B cell (primary cell): ENCODE measurements around the gene DCHS2. TPM values are rescaled to one million over a fixed set of nuclear protein-coding genes. Genes with fewer than 3 reads are reported as not detected.

Experiments used
- ATAC-seq: fragments of 200-7000 bp; cut with Tn5 transposase; one replicate; pipeline ENCODE4 v1.10.0; 2021; ENCODE audit warnings: low read depth, mild to moderate bottlenecking, moderate number of reproducible peaks, moderate library complexity
- CTCF ChIA-PET: fragments of 350-600 bp; sonication (Branson Sonifier 250); formaldehyde crosslinking; loops from one replicate; lab custom pipeline; 2021; ENCODE audit warnings: antibody characterized with exemption, inconsistent platforms; lab: Charles Lee
- POLR2A ChIA-PET: fragments of 350-600 bp; sonication (Branson Sonifier 250); formaldehyde crosslinking; loops from one replicate; lab custom pipeline; 2021; ENCODE audit warnings: antibody characterized with exemption; lab: Charles Lee
- DNase-seq: peaks from one replicate; pipeline ENCODE4 v3.0.0; 2013
- H2AFZ ChIP-seq: 2 replicates; pipeline ENCODE4 v1.6.1; 2012; ENCODE audit warnings: mild to moderate bottlenecking, low read depth, low read length; ENCODE audit not compliant: insufficient read depth, poor library complexity, severe bottlenecking
- H3K27ac ChIP-seq, 2 donors: 1 replicate in 1 of 2; 2 replicates in 1 of 2; pipeline ENCODE4 v1.5.1; 2012 to 2013; ENCODE audit warnings: low read length in 2 of 2, mild to moderate bottlenecking in 2 of 2, moderate library complexity in 1 of 2
- H3K27me3 ChIP-seq, 4 experiments: fragments of 200-600 bp in 1 of 4; sonication (generic) in 1 of 4; replicated peaks in 1 of 4; 1 replicate in 2 of 4; 2 replicates in 2 of 4; pipeline versions ENCODE4 v1.6.1 to v1.7.0; 2013 to 2016; ENCODE audit warnings: low read length in 3 of 4, mild to moderate bottlenecking in 2 of 4, mixed read lengths in 1 of 4, moderate library complexity in 1 of 4; ENCODE audit not compliant: insufficient read depth in 4 of 4, control insufficient read depth in 3 of 4; ENCODE audit errors: control extremely low read depth in 1 of 4
- H3K36me3 ChIP-seq, 2 experiments: replicated peaks in 1 of 2; 1 replicate in 1 of 2; 2 replicates in 1 of 2; pipeline versions ENCODE4 v1.6.1 to v1.7.1; 2013; ENCODE audit warnings: low read length in 1 of 2; ENCODE audit not compliant: insufficient read depth in 2 of 2, control insufficient read depth in 1 of 2; ENCODE audit errors: control extremely low read depth in 1 of 2, extremely low read depth in 1 of 2
- H3K4me1 ChIP-seq, 2 donors: fragments of 200-600 bp in 1 of 2; sonication (generic) in 1 of 2; 1 replicate in 1 of 2; 2 replicates in 1 of 2; pipeline versions ENCODE4 v1.5.1 to v1.6.1; 2013 to 2017; ENCODE audit warnings: low read length in 2 of 2; ENCODE audit not compliant: control insufficient read depth in 2 of 2, insufficient read depth in 2 of 2
- H3K4me2 ChIP-seq: replicated peaks from 2 replicates; pipeline ENCODE3; 2012; ENCODE audit warnings: mild to moderate bottlenecking, low read depth, low read length; ENCODE audit not compliant: poor library complexity, severe bottlenecking
- H3K4me3 ChIP-seq, 5 experiments: fragments of 200-600 bp in 1 of 5; sonication (generic) in 1 of 5; 1 replicate in 3 of 5; 2 replicates in 2 of 5; pipeline versions ENCODE4 v1.5.1 to v1.7.0; 2011 to 2016; ENCODE audit warnings: low read length in 4 of 5, mild to moderate bottlenecking in 4 of 5, low read depth in 2 of 5, control low read depth in 1 of 5, moderate library complexity in 1 of 5; ENCODE audit not compliant: insufficient read depth in 1 of 5; ENCODE audit errors: control extremely low read depth in 1 of 5, extremely low read depth in 1 of 5
- H3K79me2 ChIP-seq: fragments of 200-600 bp; sonication (generic); one replicate; pipeline ENCODE4 v1.6.0; 2016; ENCODE audit warnings: low read length; ENCODE audit not compliant: control insufficient read depth, insufficient read depth
- H3K9ac ChIP-seq: fragments of 200-600 bp; sonication (generic); 2 replicates; pipeline ENCODE4 v1.6.1; 2017; ENCODE audit warnings: mild to moderate bottlenecking, low read length, moderate library complexity
- H3K9me3 ChIP-seq, 3 donors: one replicate each; pipeline versions ENCODE4 v1.6.1 to v1.7.1; 2013; ENCODE audit warnings: low read length in 2 of 3; ENCODE audit not compliant: control insufficient read depth in 2 of 3, insufficient read depth in 1 of 3; ENCODE audit errors: control extremely low read depth in 1 of 3
- H4K20me1 ChIP-seq: 2 replicates; pipeline ENCODE4 v1.6.0; 2012; ENCODE audit warnings: mild to moderate bottlenecking, low read length; ENCODE audit not compliant: insufficient read depth, control insufficient read depth, poor library complexity, severe bottlenecking
- H3K27ac Mint-ChIP-seq: one replicate; pipeline ENCODE4 v1.8.0; 2021; ENCODE audit warnings: mixed read lengths
- H3K27me3 Mint-ChIP-seq: one replicate; pipeline ENCODE4 v1.8.0; 2021; ENCODE audit warnings: mixed read lengths
- H3K4me1 Mint-ChIP-seq: one replicate; pipeline ENCODE4 v1.8.0; 2021; ENCODE audit warnings: mixed read lengths
- H3K4me3 Mint-ChIP-seq: one replicate; pipeline ENCODE4 v1.8.0; 2021; ENCODE audit warnings: mixed read lengths
- H3K9me3 Mint-ChIP-seq: one replicate; pipeline ENCODE4 v1.8.0; 2022; ENCODE audit warnings: mixed read lengths; ENCODE audit not compliant: insufficient read depth
- EZH2 ChIP-seq: IDR thresholded peaks from 2 replicates; pipeline ENCODE4 v1.6.1; 2012; ENCODE audit warnings: borderline replicate concordance, low read depth, mild to moderate bottlenecking, moderate library complexity, low read length; ENCODE audit not compliant: insufficient read depth, poor library complexity, severe bottlenecking
- WGBS: methylation state at CpG from one replicate; pipeline ENCODE4 v1.1.5; 2013; ENCODE audit warnings: missing lambda C conversion rate; ENCODE audit not compliant: insufficient coverage; 5-methylcytosine and 5-hydroxymethylcytosine counted together
- intact Hi-C: fragments of 100-400 bp; cut with micrococcal nuclease; formaldehyde crosslinking; loops from one replicate; pipeline ENCODE4 v1.10.0; 2022
- polyA plus RNA-seq: library from polyadenylated mRNA; depleted of rRNA; stranded (reverse); fragments of >200 nt; gene quantifications from 2 replicates; pipeline ENCODE4 v1.2.3, GENCODE V29; 2012
- total RNA-seq, 2 donors: library from RNA; stranded (reverse); fragments of 120-200 nt in 1 of 2; gene quantifications; 1 replicate in 1 of 2; 2 replicates in 1 of 2; pipeline versions ENCODE4 v1.2.3 to v1.2.4, GENCODE V29; 2013 to 2022
- TF ChIP-seq, protein P1 (sequence below): fragments of 200-600 bp; IDR thresholded peaks from one replicate; pipeline ENCODE4 v1.8.0; 2022; ENCODE audit warnings: antibody characterized with exemption, mild to moderate bottlenecking

The DCHS2 gene
- total and polyA plus RNA-seq, 2 donors (not counting 1 experiment from before 2014, with no cell fraction given) = 0.02 to 0.06 TPM

- Mint-ChIP-seq H3K27me3 (peaks cover 41% of the 10 kb centered on the region), H3K4me1 (peaks cover 8% of the 10 kb centered on the region), H3K27ac (no peak overlapping the region), H3K9me3 (no peaks in the 10 kb centered on the region), H3K4me3 (no peak overlapping the region)
- ATAC-seq (no peak), DNase-seq (no peak)
- ChIA-PET POLR2A (no interaction called here), CTCF (interaction anchor here (1.0 to 8.4 kb wide), 3 partner anchors 176 to 293 kb away, joined by 3 to 98 read pairs (median 3); no protein-coding TSS in a partner anchor)
- Histone ChIP-seq H3K36me3 (no peaks in the 10 kb centered on the region), H3K79me2 (no peaks in the 10 kb centered on the region), H3K4me1 (peaks cover 7 to 8% of the 10 kb centered on the region in 2 donors), H2AFZ (no peak overlapping the region), H3K4me3 (no peak overlapping the region), H3K4me2 (no peak overlapping the region), H3K27ac (no peak overlapping the region), H4K20me1 (no peaks in the 10 kb centered on the region), H3K27me3 (peaks cover 0 to 19% (median 11%) of the 10 kb centered on the region in 4 experiments), H3K9me3 (peaks cover 0 to 5% (median 4%) of the 10 kb centered on the region in 3 donors), H3K9ac (no peak overlapping the region)
- intact Hi-C loops = no loop called here
- no CpG with 5 or more reads among the region's 1 CpG for WGBS
- no peak for TF ChIP-seq EZH2
- TF ChIP-seq, protein P1, sequence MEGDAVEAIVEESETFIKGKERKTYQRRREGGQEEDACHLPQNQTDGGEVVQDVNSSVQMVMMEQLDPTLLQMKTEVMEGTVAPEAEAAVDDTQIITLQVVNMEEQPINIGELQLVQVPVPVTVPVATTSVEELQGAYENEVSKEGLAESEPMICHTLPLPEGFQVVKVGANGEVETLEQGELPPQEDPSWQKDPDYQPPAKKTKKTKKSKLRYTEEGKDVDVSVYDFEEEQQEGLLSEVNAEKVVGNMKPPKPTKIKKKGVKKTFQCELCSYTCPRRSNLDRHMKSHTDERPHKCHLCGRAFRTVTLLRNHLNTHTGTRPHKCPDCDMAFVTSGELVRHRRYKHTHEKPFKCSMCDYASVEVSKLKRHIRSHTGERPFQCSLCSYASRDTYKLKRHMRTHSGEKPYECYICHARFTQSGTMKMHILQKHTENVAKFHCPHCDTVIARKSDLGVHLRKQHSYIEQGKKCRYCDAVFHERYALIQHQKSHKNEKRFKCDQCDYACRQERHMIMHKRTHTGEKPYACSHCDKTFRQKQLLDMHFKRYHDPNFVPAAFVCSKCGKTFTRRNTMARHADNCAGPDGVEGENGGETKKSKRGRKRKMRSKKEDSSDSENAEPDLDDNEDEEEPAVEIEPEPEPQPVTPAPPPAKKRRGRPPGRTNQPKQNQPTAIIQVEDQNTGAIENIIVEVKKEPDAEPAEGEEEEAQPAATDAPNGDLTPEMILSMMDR = no peak
Observed at GRCh38 chr4:154328030-154328429, 163.6 kb downstream of the DCHS2 start.

- ATAC-seq (no peak), DNase-seq (no peak)
- intact Hi-C loops = no loop called here
- H3K27ac Mint-ChIP-seq = no peak overlapping the region
- H3K27me3 Mint-ChIP-seq = peaks cover 28% of the 10 kb centered on the region
- no peaks in the 10 kb centered on the region for H4K20me1 ChIP-seq
- H3K9me3 ChIP-seq = peaks cover 0 to 1% (median under 1%) of the 10 kb centered on the region in 3 donors
- H3K27ac ChIP-seq = no peak overlapping the region
- H3K4me3 ChIP-seq = no peak overlapping the region
- H3K9ac ChIP-seq = no peak overlapping the region
- 66% methylated on average over 2 of the region's 6 CpGs for whole genome bisulfite sequencing
- ChIA-PET POLR2A (no interaction called here), CTCF (no interaction called here)
- H3K27me3 ChIP-seq = peaks cover 0 to 14% (median 2%) of the 10 kb centered on the region in 4 experiments
- H2AFZ ChIP-seq = no peak overlapping the region
- H3K4me2 ChIP-seq = no peak overlapping the region
- no peaks in the 10 kb centered on the region for H3K4me1 Mint-ChIP-seq
- peaks cover 8% of the 10 kb centered on the region for H3K9me3 Mint-ChIP-seq
- H3K79me2 ChIP-seq = no peaks in the 10 kb centered on the region
- no peak overlapping the region for H3K4me3 Mint-ChIP-seq
- no peak for TF ChIP-seq EZH2
- TF ChIP-seq, protein P1 = no peak
- H3K4me1 ChIP-seq = no peaks in the 10 kb centered on the region
- H3K36me3 ChIP-seq = no peaks in the 10 kb centered on the region
Observed at GRCh38 chr4:154320521-154320920, 171.1 kb downstream of the DCHS2 start.
